ENCODE results near the gene MYO3B.

The MYO3B gene

GRCh38 chr2:170214309-170214948, 36.5 kb downstream of the MYO3B start:
- DNase-seq (ENCODE audit: low read depth): no peak
- TF ChIP-seq MYC (IDR thresholded peaks at IDR 0.05; ENCODE audit: low read depth, low read length): no peak
- TF ChIP-seq CTCF (IDR thresholded peaks at IDR 0.05; ENCODE audit: low read depth, low read length): no peak
- TF ChIP-seq POLR2A (IDR thresholded peaks at IDR 0.05; ENCODE audit: extremely low read depth, insufficient read length): no peak
- TF ChIP-seq, protein P1, sequence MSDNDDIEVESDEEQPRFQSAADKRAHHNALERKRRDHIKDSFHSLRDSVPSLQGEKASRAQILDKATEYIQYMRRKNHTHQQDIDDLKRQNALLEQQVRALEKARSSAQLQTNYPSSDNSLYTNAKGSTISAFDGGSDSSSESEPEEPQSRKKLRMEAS (IDR thresholded peaks at IDR 0.05; ENCODE audit: low read depth, low read length): no peak

DNA sequence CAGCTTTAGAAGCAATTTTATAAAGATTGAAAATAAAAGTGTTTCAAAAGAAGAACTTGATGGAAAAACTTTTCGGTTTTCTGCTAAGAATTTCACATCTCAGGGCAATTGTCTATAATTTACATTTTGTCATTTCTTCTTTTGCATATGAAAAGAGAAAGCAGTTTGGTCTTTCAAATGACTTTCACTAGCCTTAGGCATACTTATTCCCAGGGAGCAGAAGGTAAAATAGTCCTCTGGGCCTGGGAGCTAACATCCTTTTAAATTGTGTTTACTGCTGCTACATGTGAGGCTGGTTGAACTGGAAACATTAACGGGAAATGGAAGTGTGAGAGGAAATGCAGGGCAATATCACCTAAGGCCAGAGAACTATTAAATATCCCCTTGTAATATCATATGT, 37.1 kb downstream of the MYO3B start:
- H3K4me3 ChIP-seq (ENCODE audit: low read depth, low read length): no peak overlapping the region
- TF ChIP-seq CTCF (IDR thresholded peaks at IDR 0.05; ENCODE audit: low read depth, low read length) (no peak), MYC (IDR thresholded peaks at IDR 0.05; ENCODE audit: low read depth, low read length) (no peak), POLR2A (IDR thresholded peaks at IDR 0.05; ENCODE audit: extremely low read depth, insufficient read length) (no peak)
- TF ChIP-seq, protein P1 (IDR thresholded peaks at IDR 0.05; ENCODE audit: low read depth, low read length): no peak
- no peak for DNase-seq (ENCODE audit: low read depth)

More at GRCh38 chr2:170214309-170214948, 36.5 kb downstream of the MYO3B start:
- no peak overlapping the region for H3K4me3 ChIP-seq (ENCODE audit: low read depth, low read length)

- H3K4me3 ChIP-seq (ENCODE audit: low read depth, low read length): no peak overlapping the region
- no peak for DNase-seq (ENCODE audit: low read depth)
- TF ChIP-seq, protein P1 (IDR thresholded peaks at IDR 0.05; ENCODE audit: low read depth, low read length): no peak
- TF ChIP-seq CTCF (IDR thresholded peaks at IDR 0.05; ENCODE audit: low read depth, low read length): no peak
- TF ChIP-seq MYC (IDR thresholded peaks at IDR 0.05; ENCODE audit: low read depth, low read length): no peak
- no peak for TF ChIP-seq POLR2A (IDR thresholded peaks at IDR 0.05; ENCODE audit: extremely low read depth, insufficient read length)
These were observed 38.5 kb downstream of the MYO3B start for GRCh38 chr2:170216428-170216827.

GRCh38 chr2:170216981-170217380, 39.0 kb downstream of the MYO3B start:
- H3K4me3 ChIP-seq (ENCODE audit: low read depth, low read length): no peak overlapping the region
- no peak for DNase-seq (ENCODE audit: low read depth)
- no peak for TF ChIP-seq CTCF (IDR thresholded peaks at IDR 0.05; ENCODE audit: low read depth, low read length)
- no peak for TF ChIP-seq MYC (IDR thresholded peaks at IDR 0.05; ENCODE audit: low read depth, low read length)
- TF ChIP-seq, protein P1 (IDR thresholded peaks at IDR 0.05; ENCODE audit: low read depth, low read length): no peak
- no peak for TF ChIP-seq POLR2A (IDR thresholded peaks at IDR 0.05; ENCODE audit: extremely low read depth, insufficient read length)

DNA sequence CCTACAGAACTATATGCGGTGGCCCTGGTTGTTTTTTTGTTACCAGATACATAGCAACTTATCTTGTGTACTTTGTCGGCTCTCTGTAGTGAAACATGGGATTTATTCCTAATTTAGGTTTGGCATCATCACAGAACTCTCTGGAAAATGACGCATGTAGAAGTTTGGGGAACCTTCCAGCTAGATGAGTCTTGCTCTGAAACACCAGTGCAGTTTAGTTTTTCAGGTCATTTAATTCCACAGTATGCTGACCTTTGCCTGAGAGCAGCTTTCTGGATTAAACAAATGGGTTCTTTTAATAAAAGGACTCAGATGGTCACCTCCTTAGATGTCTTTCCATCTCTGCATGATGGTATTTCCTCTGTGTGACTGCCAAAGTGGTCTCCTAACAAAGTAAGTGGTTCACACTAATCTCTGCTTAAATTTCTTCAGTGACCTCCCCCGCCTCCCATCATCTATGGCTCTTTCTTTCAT, 39.9 kb downstream of the MYO3B start:
- DNase-seq (ENCODE audit: low read depth): no peak
- TF ChIP-seq MYC (IDR thresholded peaks at IDR 0.05; ENCODE audit: low read depth, low read length): no peak
- TF ChIP-seq POLR2A (IDR thresholded peaks at IDR 0.05; ENCODE audit: extremely low read depth, insufficient read length): no peak
- no peak for TF ChIP-seq CTCF (IDR thresholded peaks at IDR 0.05; ENCODE audit: low read depth, low read length)
- TF ChIP-seq, protein P1 (IDR thresholded peaks at IDR 0.05; ENCODE audit: low read depth, low read length): no peak
- H3K4me3 ChIP-seq (ENCODE audit: low read depth, low read length): no peak overlapping the region

All from NB4 (cell line).